Activated CD4-positive, alpha-beta T cell treated with anti-CD3 and anti-CD28 coated beads, Interleukin-2, amount 10 ng/mL, durations not matched to agents 7 days and 5 days (primary cell): ENCODE results near the gene GPC6. TPM values are rescaled to one million over a fixed set of nuclear protein-coding genes. Genes with fewer than 3 reads are reported as not detected.

Experiments used
- CTCF ChIA-PET: fragments of 350-600 bp; sonication (Branson Sonifier 250); formaldehyde crosslinking; loops from one replicate; lab custom pipeline; 2021; ENCODE audit warnings: antibody characterized with exemption; lab: Charles Lee
- POLR2A ChIA-PET: fragments of 350-600 bp; sonication (Branson Sonifier 250); formaldehyde crosslinking; loops from one replicate; lab custom pipeline; 2021; ENCODE audit warnings: antibody characterized with exemption; lab: Charles Lee
- DNase-seq: peaks from one replicate; pipeline ENCODE4 v3.0.0-alpha.2; 2020
- H3K27ac Mint-ChIP-seq: one replicate; pipeline ENCODE4 v1.8.0; 2021; ENCODE audit warnings: mild to moderate bottlenecking, moderate library complexity, mixed read lengths
- H3K27me3 Mint-ChIP-seq: one replicate; pipeline ENCODE4 v1.8.0; 2021; ENCODE audit warnings: mixed read lengths
- H3K36me3 Mint-ChIP-seq: one replicate; pipeline ENCODE4 v1.8.0; 2021; ENCODE audit warnings: low read depth, mixed read lengths
- H3K4me1 Mint-ChIP-seq: one replicate; pipeline ENCODE4 v1.8.0; 2021; ENCODE audit warnings: mixed read lengths
- H3K4me3 Mint-ChIP-seq: one replicate; pipeline ENCODE4 v1.8.0; 2021; ENCODE audit warnings: mild to moderate bottlenecking, moderate library complexity, mixed read lengths
- H3K9me3 Mint-ChIP-seq: one replicate; pipeline ENCODE4 v1.8.0; 2021; ENCODE audit warnings: mixed read lengths
- total RNA-seq, 2 experiments: library from RNA; stranded (reverse); gene quantifications; one replicate each; pipeline ENCODE4 v1.2.3, GENCODE V29; 2021

GPC6 gene
- total RNA-seq, 2 experiments from 2014 or later, result not detected

GRCh38 chr13:93549326-93550005 lies 322.9 kb downstream of the GPC6 start:
- Mint-ChIP-seq H3K36me3 (no peaks in the 10 kb centered on the region), H3K4me1 (no peaks in the 10 kb centered on the region), H3K4me3 (no peak overlapping the region), H3K27ac (no peak overlapping the region), H3K27me3 (no peaks in the 10 kb centered on the region), H3K9me3 (no peaks in the 10 kb centered on the region)
- DNase-seq, result no peak
- CTCF ChIA-PET, result no interaction called here
- POLR2A ChIA-PET, result no interaction called here

DNA sequence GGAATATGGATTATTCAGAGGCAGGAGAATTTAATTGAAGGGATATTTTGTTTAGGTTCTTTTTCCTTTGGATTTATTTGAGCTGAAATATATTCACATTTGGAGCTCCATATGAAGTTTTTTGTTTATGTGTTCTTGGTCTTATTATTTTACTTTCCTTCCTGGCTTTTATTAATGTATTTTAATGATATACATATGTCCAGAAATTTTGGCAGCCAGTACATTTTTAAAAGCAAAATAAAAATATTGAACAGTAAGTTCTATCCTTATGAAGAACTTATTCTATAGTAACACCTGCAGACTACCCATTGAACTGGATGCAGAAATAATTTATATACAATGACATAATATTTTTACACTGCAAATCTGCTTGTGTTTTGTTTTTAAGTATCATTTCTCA lies 323.6 kb downstream of the GPC6 start:
- ChIA-PET POLR2A (no interaction called here), CTCF (no interaction called here)
- no peaks in the 10 kb centered on the region for H3K9me3 Mint-ChIP-seq
- no peaks in the 10 kb centered on the region for H3K4me1 Mint-ChIP-seq
- H3K27ac Mint-ChIP-seq, result no peak overlapping the region
- no peaks in the 10 kb centered on the region for H3K27me3 Mint-ChIP-seq
- H3K36me3 Mint-ChIP-seq, result no peaks in the 10 kb centered on the region
- H3K4me3 Mint-ChIP-seq, result no peak overlapping the region
- no peak for DNase-seq

DNA sequence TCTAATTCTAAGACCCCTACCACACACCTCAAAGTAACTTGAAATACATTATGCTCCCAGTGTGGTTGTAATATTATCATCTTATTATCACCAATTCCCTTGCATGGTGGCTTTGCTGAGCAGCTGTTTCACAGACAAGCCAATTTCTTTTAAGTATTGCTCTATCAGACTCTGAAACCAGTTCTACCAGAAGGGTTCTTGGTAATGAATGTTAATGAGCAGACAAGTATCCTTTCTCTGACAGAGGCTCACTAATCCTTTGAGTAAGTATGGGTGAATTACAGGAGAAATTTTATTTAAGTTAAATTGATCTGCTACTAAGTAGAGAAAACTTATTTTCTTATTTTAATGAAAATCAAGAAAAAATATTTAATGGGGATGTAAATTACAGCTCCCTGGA lies 326.0 kb downstream of the GPC6 start:
- Mint-ChIP-seq H3K4me3 (no peak overlapping the region), H3K27me3 (no peaks in the 10 kb centered on the region), H3K4me1 (no peaks in the 10 kb centered on the region), H3K36me3 (no peaks in the 10 kb centered on the region), H3K9me3 (no peaks in the 10 kb centered on the region), H3K27ac (no peak overlapping the region)
- CTCF ChIA-PET, result no interaction called here
- DNase-seq, result no peak
- POLR2A ChIA-PET, result no interaction called here

DNA sequence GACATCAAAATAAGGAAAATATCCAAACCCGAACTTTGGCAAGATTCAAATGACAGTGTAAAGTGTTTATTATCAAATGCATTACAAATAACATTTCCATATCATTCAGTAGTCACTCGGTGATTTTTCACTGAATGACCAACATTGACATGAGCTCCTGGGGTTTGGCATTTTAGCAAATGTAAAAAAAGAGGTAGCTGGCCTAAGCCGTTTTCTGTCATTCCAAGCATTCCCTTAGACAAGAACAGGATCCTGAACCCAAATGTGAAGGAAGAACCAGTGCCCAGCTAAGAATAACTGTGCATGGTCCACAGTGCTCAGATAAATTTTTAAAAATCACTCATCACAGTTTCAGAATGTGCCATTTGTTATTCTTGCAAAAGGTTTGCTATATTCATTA lies 327.9 kb downstream of the GPC6 start:
- Mint-ChIP-seq H3K4me1 (no peaks in the 10 kb centered on the region), H3K27ac (no peak overlapping the region), H3K27me3 (no peaks in the 10 kb centered on the region), H3K4me3 (no peak overlapping the region), H3K9me3 (no peaks in the 10 kb centered on the region), H3K36me3 (no peaks in the 10 kb centered on the region)
- DNase-seq, result no peak
- POLR2A ChIA-PET, result no interaction called here
- CTCF ChIA-PET, result no interaction called here

GRCh38 chr13:93558637-93559036 lies 332.0 kb downstream of the GPC6 start:
- Mint-ChIP-seq H3K27me3 (no peaks in the 10 kb centered on the region), H3K4me3 (no peak overlapping the region), H3K4me1 (no peaks in the 10 kb centered on the region), H3K36me3 (no peaks in the 10 kb centered on the region), H3K27ac (no peak overlapping the region), H3K9me3 (no peaks in the 10 kb centered on the region)
- CTCF ChIA-PET, result no interaction called here
- DNase-seq, result no peak
- POLR2A ChIA-PET, result no interaction called here

- no peak for DNase-seq
- ChIA-PET CTCF (no interaction called here), POLR2A (no interaction called here)
- Mint-ChIP-seq H3K4me3 (no peak overlapping the region), H3K36me3 (no peaks in the 10 kb centered on the region), H3K27me3 (no peaks in the 10 kb centered on the region), H3K27ac (no peak overlapping the region), H3K9me3 (no peaks in the 10 kb centered on the region), H3K4me1 (no peaks in the 10 kb centered on the region)
Measured at GRCh38 chr13:93559718-93560117, 333.1 kb downstream of the GPC6 start.

- CTCF ChIA-PET, result no interaction called here
- POLR2A ChIA-PET, result no interaction called here
- Mint-ChIP-seq H3K9me3 (no peaks in the 10 kb centered on the region), H3K4me3 (no peak overlapping the region), H3K27me3 (no peaks in the 10 kb centered on the region), H3K4me1 (no peaks in the 10 kb centered on the region), H3K27ac (no peak overlapping the region), H3K36me3 (no peaks in the 10 kb centered on the region)
- no peak for DNase-seq
Measured at GRCh38 chr13:93561576-93562225, 335.1 kb downstream of the GPC6 start.

GRCh38 chr13:93562676-93563075 lies 336.1 kb downstream of the GPC6 start:
- no peaks in the 10 kb centered on the region for H3K4me1 Mint-ChIP-seq
- POLR2A ChIA-PET, result no interaction called here
- no peak overlapping the region for H3K27ac Mint-ChIP-seq

DNA sequence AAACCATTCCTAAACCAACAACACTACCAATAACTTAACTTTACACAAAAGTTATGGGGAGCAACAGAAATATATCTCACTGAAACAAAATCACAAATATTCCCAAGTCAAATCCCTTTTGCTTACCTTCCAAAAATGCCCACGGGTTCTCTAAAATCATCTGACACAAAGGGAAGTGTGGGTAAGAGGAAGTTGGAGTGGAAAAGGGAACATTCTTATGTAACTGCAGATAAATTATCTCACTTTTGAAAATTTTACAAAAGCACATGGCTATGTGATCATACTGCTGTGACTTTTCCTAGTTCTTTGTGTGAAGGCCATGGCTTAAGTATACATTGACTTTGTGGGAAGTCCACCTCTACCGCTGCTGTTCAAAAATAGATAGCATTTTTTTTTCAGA lies 350.5 kb downstream of the GPC6 start:
- Mint-ChIP-seq H3K9me3 (no peaks in the 10 kb centered on the region), H3K4me1 (no peaks in the 10 kb centered on the region), H3K27ac (no peak overlapping the region), H3K36me3 (no peaks in the 10 kb centered on the region), H3K27me3 (no peaks in the 10 kb centered on the region), H3K4me3 (no peak overlapping the region)
- ChIA-PET POLR2A (no interaction called here), CTCF (no interaction called here)
- DNase-seq, result no peak

More at GRCh38 chr13:93562676-93563075, 336.1 kb downstream of the GPC6 start:
- Mint-ChIP-seq H3K36me3 (no peaks in the 10 kb centered on the region), H3K9me3 (no peaks in the 10 kb centered on the region), H3K4me3 (no peak overlapping the region), H3K27me3 (no peaks in the 10 kb centered on the region)
- CTCF ChIA-PET, result no interaction called here
- no peak for DNase-seq

DNA sequence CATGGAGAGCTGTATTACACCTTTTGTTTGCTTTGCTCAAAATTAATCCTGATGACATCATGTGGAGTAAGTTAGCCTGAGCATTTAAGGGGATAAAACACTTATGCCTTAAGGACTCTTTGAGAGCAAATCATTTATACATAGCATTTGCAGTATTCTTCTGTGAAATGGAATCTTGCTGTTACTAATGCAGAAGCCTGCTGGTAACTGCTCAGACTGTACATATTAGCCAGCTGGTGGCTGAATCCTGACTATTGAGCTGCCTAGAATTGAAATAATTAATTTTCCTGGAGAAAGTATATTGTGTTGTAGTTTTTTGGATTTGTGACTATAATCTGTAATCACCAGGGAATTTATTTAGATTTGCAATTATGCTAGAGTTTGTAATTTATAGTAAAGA lies 363.2 kb downstream of the GPC6 start:
- Mint-ChIP-seq H3K27ac (no peak overlapping the region), H3K27me3 (no peaks in the 10 kb centered on the region), H3K9me3 (no peaks in the 10 kb centered on the region), H3K4me3 (no peak overlapping the region), H3K36me3 (no peaks in the 10 kb centered on the region), H3K4me1 (no peaks in the 10 kb centered on the region)
- ChIA-PET POLR2A (no interaction called here), CTCF (no interaction called here)
- no peak for DNase-seq

DNA sequence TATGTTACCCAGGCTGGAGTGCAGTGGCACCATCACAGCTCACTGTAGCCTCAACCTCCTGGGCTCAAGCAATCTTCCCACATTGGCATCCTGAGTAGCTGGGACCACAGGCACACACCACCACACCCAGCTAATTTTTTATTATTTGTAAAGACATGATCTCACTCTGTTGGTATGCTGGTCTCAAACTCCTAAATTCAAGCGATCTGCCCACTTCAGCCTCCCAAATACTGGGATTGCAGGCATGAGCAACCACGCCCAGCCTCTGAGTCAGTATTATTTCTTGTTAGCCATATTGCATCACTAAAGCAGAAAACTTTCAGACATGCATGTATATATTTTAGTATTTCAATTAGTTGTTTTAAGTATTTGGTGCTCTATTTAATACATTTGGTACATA lies 376.4 kb downstream of the GPC6 start:
- Mint-ChIP-seq H3K4me1 (no peaks in the 10 kb centered on the region), H3K4me3 (no peak overlapping the region), H3K27ac (no peak overlapping the region), H3K36me3 (no peaks in the 10 kb centered on the region), H3K27me3 (no peaks in the 10 kb centered on the region), H3K9me3 (no peaks in the 10 kb centered on the region)
- no peak for DNase-seq
- ChIA-PET CTCF (no interaction called here), POLR2A (no interaction called here)

DNA sequence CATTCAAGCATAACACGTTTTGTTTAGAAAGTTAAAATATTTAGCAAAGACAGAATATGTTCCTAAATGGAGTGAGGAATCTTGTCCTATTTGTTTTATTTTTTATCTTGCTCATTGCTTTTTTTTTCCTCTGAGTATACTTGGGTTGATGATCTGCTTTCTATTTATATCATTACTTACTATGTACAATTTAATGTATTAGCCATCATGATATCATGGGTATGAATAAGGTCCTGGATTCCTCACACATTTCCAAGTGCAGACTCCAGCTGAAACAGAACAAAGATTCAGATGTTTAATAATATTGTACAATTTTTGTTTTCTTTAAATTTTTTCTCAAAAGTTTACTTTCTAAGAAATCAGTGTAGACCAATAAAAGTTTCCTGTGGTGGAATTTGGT lies 388.2 kb downstream of the GPC6 start:
- H3K4me3 Mint-ChIP-seq, result no peak overlapping the region
- ChIA-PET POLR2A (no interaction called here), CTCF (no interaction called here)
- no peaks in the 10 kb centered on the region for H3K36me3 Mint-ChIP-seq
- H3K27me3 Mint-ChIP-seq, result no peaks in the 10 kb centered on the region
- no peak for DNase-seq
- no peak overlapping the region for H3K27ac Mint-ChIP-seq
- no peaks in the 10 kb centered on the region for H3K9me3 Mint-ChIP-seq
- H3K4me1 Mint-ChIP-seq, result no peaks in the 10 kb centered on the region

DNA sequence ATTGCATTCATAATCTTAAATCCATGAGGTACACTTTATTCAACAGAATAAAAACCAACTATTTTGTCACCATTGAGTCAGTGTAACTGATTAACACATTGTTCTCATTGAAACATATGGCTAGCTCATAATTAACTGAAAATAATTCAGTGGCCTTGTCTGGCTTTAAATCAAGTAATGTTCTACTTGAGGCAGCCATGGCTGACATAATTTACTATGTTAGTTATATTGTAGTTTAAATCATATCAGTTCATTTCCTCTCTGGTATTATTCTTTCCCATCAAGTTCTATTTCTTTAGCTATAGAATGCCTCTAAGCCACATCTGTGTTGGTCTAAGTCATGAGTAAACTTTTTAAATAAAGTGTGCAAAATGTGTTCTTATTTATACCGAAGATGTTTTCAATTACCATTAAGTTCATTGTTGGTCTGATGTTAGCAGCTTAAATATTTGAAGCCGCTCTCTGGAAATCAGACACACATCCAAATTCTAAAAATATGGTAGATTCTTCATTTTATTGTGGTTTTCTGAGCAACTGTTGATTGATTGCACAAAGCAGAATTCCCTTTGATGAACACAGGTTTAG lies 393.7 kb downstream of the GPC6 start:
- Mint-ChIP-seq H3K9me3 (no peaks in the 10 kb centered on the region), H3K36me3 (no peaks in the 10 kb centered on the region), H3K27me3 (no peaks in the 10 kb centered on the region), H3K4me1 (no peaks in the 10 kb centered on the region), H3K4me3 (no peak overlapping the region), H3K27ac (no peak overlapping the region)
- DNase-seq, result no peak
- POLR2A ChIA-PET, result no interaction called here
- CTCF ChIA-PET, result no interaction called here

DNA sequence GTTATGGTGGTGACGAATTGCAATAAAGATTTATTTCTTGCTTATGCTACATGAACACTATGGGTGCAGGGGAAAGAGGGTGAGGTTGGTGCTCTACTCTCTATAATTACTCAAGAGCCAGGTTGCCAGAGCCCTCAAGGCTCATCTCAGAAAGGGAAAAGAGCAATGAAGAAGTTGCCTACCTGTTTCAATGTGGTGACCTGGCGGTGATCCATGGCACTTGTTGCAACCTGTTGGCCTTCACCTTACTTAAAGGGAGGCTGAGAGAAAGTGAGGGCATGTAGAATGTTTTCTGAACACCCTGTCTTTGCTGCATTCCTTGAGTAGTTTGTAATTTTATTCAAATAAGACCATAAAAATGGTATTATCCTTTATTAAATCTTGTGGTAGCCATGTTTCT lies 394.4 kb downstream of the GPC6 start:
- Mint-ChIP-seq H3K27ac (no peak overlapping the region), H3K36me3 (no peaks in the 10 kb centered on the region), H3K4me3 (no peak overlapping the region), H3K27me3 (no peaks in the 10 kb centered on the region), H3K4me1 (no peaks in the 10 kb centered on the region), H3K9me3 (no peaks in the 10 kb centered on the region)
- no peak for DNase-seq
- ChIA-PET POLR2A (no interaction called here), CTCF (no interaction called here)
